Measurements from ENCODE around the gene RFX4.

The RFX4 gene

GRCh38 chr12:106680280-106680679 is 97.5 kb downstream of the RFX4 start:
- Mint-ChIP-seq H3K36me3 (ENCODE audit: low read depth) (no peaks in the 10 kb centered on the region), H3K4me3 (no peak overlapping the region), H3K9me3 (no peaks in the 10 kb centered on the region), H3K4me1 (no peaks in the 10 kb centered on the region), H3K27me3 (ENCODE audit: low read depth) (peaks cover 3% of the 10 kb centered on the region), H3K27ac (no peak overlapping the region)
- TF ChIP-seq CTCF (IDR thresholded peaks at IDR 0.05; ENCODE audit: unreplicated experiment in 3 of 3), result no peak

GRCh38 chr12:106681210-106681609 is 98.4 kb downstream of the RFX4 start:
- Mint-ChIP-seq H3K36me3 (ENCODE audit: low read depth) (no peaks in the 10 kb centered on the region), H3K27ac (no peak overlapping the region), H3K4me3 (no peak overlapping the region), H3K27me3 (ENCODE audit: low read depth) (peaks cover 3% of the 10 kb centered on the region), H3K4me1 (no peaks in the 10 kb centered on the region), H3K9me3 (no peaks in the 10 kb centered on the region)
- no peak for TF ChIP-seq CTCF (IDR thresholded peaks at IDR 0.05; ENCODE audit: unreplicated experiment in 3 of 3)

- Mint-ChIP-seq H3K9me3 (no peaks in the 10 kb centered on the region), H3K36me3 (ENCODE audit: low read depth) (no peaks in the 10 kb centered on the region), H3K4me3 (no peak overlapping the region), H3K4me1 (no peaks in the 10 kb centered on the region), H3K27ac (no peak overlapping the region), H3K27me3 (ENCODE audit: low read depth) (peaks cover 3% of the 10 kb centered on the region)
- TF ChIP-seq CTCF (IDR thresholded peaks at IDR 0.05; ENCODE audit: unreplicated experiment in 3 of 3), result no peak
Measured at GRCh38 chr12:106682594-106683234, 99.9 kb downstream of the RFX4 start.

- H3K4me1 Mint-ChIP-seq, result no peaks in the 10 kb centered on the region
- no peak overlapping the region for H3K4me3 Mint-ChIP-seq
- peaks cover 3% of the 10 kb centered on the region for H3K27me3 Mint-ChIP-seq (ENCODE audit: low read depth)
- no peaks in the 10 kb centered on the region for H3K36me3 Mint-ChIP-seq (ENCODE audit: low read depth)
- no peak overlapping the region for H3K27ac Mint-ChIP-seq
- no peaks in the 10 kb centered on the region for H3K9me3 Mint-ChIP-seq
- no peak for TF ChIP-seq CTCF (IDR thresholded peaks at IDR 0.05; ENCODE audit: unreplicated experiment in 3 of 3)
Measured at GRCh38 chr12:106684497-106684896, 101.7 kb downstream of the RFX4 start.

GRCh38 chr12:106685381-106685780 is 102.6 kb downstream of the RFX4 start:
- no peak for TF ChIP-seq CTCF (IDR thresholded peaks at IDR 0.05; ENCODE audit: unreplicated experiment in 3 of 3)
- H3K27ac Mint-ChIP-seq, result no peak overlapping the region
- H3K4me3 Mint-ChIP-seq, result no peak overlapping the region
- no peaks in the 10 kb centered on the region for H3K9me3 Mint-ChIP-seq
- H3K36me3 Mint-ChIP-seq (ENCODE audit: low read depth), result no peaks in the 10 kb centered on the region
- H3K27me3 Mint-ChIP-seq (ENCODE audit: low read depth), result peaks cover 3% of the 10 kb centered on the region
- no peaks in the 10 kb centered on the region for H3K4me1 Mint-ChIP-seq

- no peak for TF ChIP-seq CTCF (IDR thresholded peaks at IDR 0.05; ENCODE audit: unreplicated experiment in 3 of 3)
- no peak overlapping the region for H3K4me3 Mint-ChIP-seq
- H3K4me1 Mint-ChIP-seq, result no peaks in the 10 kb centered on the region
- H3K9me3 Mint-ChIP-seq, result no peaks in the 10 kb centered on the region
- no peaks in the 10 kb centered on the region for H3K27me3 Mint-ChIP-seq (ENCODE audit: low read depth)
- no peaks in the 10 kb centered on the region for H3K36me3 Mint-ChIP-seq (ENCODE audit: low read depth)
- H3K27ac Mint-ChIP-seq, result no peak overlapping the region
Measured at GRCh38 chr12:106687672-106688071, 104.9 kb downstream of the RFX4 start.
